ENCODE data around the gene NHLH1.

Gene NHLH1

DNA sequence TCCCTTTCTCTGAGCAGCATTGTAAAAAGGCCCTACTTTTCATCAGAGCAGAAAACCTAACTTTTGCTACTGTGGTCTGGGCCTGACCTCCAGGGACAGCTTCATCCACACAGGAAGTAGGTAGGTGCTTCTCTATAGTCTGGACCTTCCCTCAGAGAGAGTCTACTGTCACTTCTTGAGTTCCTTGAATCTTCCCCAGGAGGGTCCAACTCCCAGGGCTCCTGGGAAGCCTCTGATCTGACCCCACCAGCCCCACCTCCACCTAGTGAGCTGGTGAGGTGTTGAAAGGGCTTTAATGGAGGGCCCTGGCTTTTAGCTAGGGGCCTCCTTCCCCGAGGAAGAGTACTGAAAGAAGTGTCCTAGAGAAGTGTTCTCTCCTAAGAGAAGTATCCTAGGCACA, 30.8 kb downstream of the NHLH1 start:
- DNase-seq: no peak
- H3K23ac ChIP-seq (ENCODE audit: low read length): no peak overlapping the region
- H4K8ac ChIP-seq (ENCODE audit: low read depth, low read length): no peak overlapping the region
- no CpG with 5 or more reads among the region's 1 CpG for WGBS (ENCODE audit: extremely low coverage, insufficient coverage, insufficient read length)
- H2BK5ac ChIP-seq (ENCODE audit: low read depth, low read length, poor library complexity): no peak overlapping the region
- H3K27ac ChIP-seq (ENCODE audit: low read depth, low read length): no peak overlapping the region
- peaks cover 13% of the 10 kb centered on the region for H3K79me1 ChIP-seq (ENCODE audit: low read length)
- no peaks in the 10 kb centered on the region for H3K9me3 ChIP-seq (ENCODE audit: insufficient read depth, low read depth, low read length)
- H3K4me3 ChIP-seq (ENCODE audit: low read depth, low read length): no peak overlapping the region
- H3K4ac ChIP-seq (ENCODE audit: low read depth, low read length): no peak overlapping the region
- no peak overlapping the region for H2BK120ac ChIP-seq (ENCODE audit: insufficient read depth, low read length, poor library complexity)
- H3K36me3 ChIP-seq (ENCODE audit: control insufficient read depth in 1 of 2, insufficient read depth in 2 of 2, low read length in 2 of 2): no peaks in the 10 kb centered on the region
- H3K4me1 ChIP-seq (ENCODE audit: control insufficient read depth in 1 of 2, insufficient read depth in 2 of 2, low read length in 2 of 2): peaks cover 10 to 20% of the 10 kb centered on the region in 2 experiments
- H2AK5ac ChIP-seq (ENCODE audit: low read length): no peak overlapping the region
- H3K9ac ChIP-seq (ENCODE audit: low read length): no peak overlapping the region
- no peak overlapping the region for H4K91ac ChIP-seq (ENCODE audit: low read depth, low read length)
- no peak overlapping the region for H3K14ac ChIP-seq (ENCODE audit: low read length)
- H3K18ac ChIP-seq (ENCODE audit: low read length): no peak overlapping the region
- H3K27me3 ChIP-seq (ENCODE audit: insufficient read depth, low read length): no peaks in the 10 kb centered on the region
- no peak overlapping the region for H3K4me2 ChIP-seq (ENCODE audit: low read length)
- peaks cover 8% of the 10 kb centered on the region for H3K79me2 ChIP-seq (ENCODE audit: control insufficient read depth, insufficient read depth, low read length, poor library complexity)
- no peak overlapping the region for H2AFZ ChIP-seq (ENCODE audit: insufficient read depth, low read length, poor library complexity)
- no peak overlapping the region for H4K12ac ChIP-seq (ENCODE audit: low read depth, low read length)
- no peak overlapping the region for H2BK12ac ChIP-seq (ENCODE audit: low read length)

DNA sequence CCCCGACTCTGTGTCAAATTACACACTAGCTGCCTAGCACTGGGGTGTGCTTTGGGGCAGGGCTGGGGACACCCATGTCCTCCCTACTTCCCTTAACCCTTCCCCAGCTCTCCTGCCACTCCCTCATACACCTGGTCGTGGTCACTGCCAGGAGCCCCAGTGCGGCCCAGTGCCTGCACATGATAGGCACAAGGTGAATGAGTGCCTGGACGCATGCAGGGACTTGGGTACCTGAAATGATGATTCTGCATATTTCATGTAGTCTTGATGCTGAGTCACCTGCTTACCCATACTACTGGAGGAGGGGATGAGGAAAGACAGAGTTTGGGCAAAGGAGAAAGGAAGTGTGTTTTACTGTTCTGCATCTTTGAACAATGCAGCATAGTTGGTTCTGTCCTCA, 32.0 kb downstream of the NHLH1 start:
- Histone ChIP-seq H3K27ac (ENCODE audit: low read depth, low read length) (no peak overlapping the region), H3K4me3 (ENCODE audit: low read depth, low read length) (no peak overlapping the region), H4K8ac (ENCODE audit: low read depth, low read length) (no peak overlapping the region)

DNA sequence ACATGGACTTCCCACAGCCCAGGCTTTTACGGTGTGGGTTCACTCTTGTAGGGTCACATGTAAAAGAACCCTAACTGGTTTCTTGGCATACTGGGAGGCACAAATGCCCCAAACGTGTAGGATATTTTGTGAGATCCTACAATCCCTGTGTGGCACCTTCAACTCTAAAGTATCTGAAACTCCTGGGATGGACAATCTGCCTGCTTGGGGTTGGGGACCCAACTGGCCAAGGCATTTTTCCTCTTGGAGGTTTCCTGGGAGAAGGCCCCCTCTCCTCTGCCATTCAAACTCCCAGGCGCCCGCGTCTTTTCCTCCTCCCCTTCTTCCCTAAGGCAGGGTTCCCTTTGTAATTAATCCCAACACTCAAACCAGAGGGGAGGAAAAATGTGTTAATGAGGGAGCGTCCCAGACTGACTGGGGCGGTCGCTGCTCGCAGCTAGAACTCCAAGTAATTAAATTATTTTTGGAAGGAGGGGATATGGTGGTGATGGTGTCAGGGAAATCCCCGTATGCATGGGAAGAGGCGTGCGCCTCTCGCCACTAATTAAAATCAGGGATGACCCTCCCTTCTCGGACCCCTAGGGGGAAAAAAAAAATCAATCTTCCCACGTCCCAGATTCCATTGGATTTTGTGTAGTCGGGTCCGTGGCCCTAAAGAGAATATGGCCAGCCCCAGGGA, 32.8 kb downstream of the NHLH1 start:
- no peaks in the 10 kb centered on the region for H3K9me3 ChIP-seq (ENCODE audit: insufficient read depth, low read depth, low read length)
- H3K79me1 ChIP-seq (ENCODE audit: low read length): peaks cover 13% of the 10 kb centered on the region
- H3K4ac ChIP-seq (ENCODE audit: low read depth, low read length): peak overlapping the region; percentile 71
- no peak for DNase-seq
- peak overlapping the region; percentile 67 for H3K9ac ChIP-seq (ENCODE audit: low read length)
- peak overlapping the region; percentile 76 for H2BK5ac ChIP-seq (ENCODE audit: low read depth, low read length, poor library complexity)
- no peak overlapping the region for H3K27ac ChIP-seq (ENCODE audit: low read depth, low read length)
- peak overlapping the region; percentile 96 for H4K91ac ChIP-seq (ENCODE audit: low read depth, low read length)
- peak overlapping the region; percentile 95 for H2AFZ ChIP-seq (ENCODE audit: insufficient read depth, low read length, poor library complexity)
- H3K4me2 ChIP-seq (ENCODE audit: low read length): peak overlapping the region; percentile 79
- no peaks in the 10 kb centered on the region for H3K27me3 ChIP-seq (ENCODE audit: insufficient read depth, low read length)
- H3K23ac ChIP-seq (ENCODE audit: low read length): no peak overlapping the region
- peaks cover 12 to 32% of the 10 kb centered on the region in 2 experiments for H3K4me1 ChIP-seq (ENCODE audit: control insufficient read depth in 1 of 2, insufficient read depth in 2 of 2, low read length in 2 of 2)
- H3K79me2 ChIP-seq (ENCODE audit: control insufficient read depth, insufficient read depth, low read length, poor library complexity): peaks cover 8% of the 10 kb centered on the region
- peak overlapping the region; percentile 53 for H2BK12ac ChIP-seq (ENCODE audit: low read length)
- peak overlapping the region; percentile 66 for H3K4me3 ChIP-seq (ENCODE audit: low read depth, low read length)
- peak overlapping the region; percentile 96 for H4K8ac ChIP-seq (ENCODE audit: low read depth, low read length)
- WGBS (ENCODE audit: extremely low coverage, insufficient coverage, insufficient read length): no CpG with 5 or more reads among the region's 17 CpGs
- no peaks in the 10 kb centered on the region for H3K36me3 ChIP-seq (ENCODE audit: control insufficient read depth in 1 of 2, insufficient read depth in 2 of 2, low read length in 2 of 2)
- peak overlapping the region; percentile 95 for H3K18ac ChIP-seq (ENCODE audit: low read length)
- peak overlapping the region; percentile 94 for H2BK120ac ChIP-seq (ENCODE audit: insufficient read depth, low read length, poor library complexity)
- H3K14ac ChIP-seq (ENCODE audit: low read length): peak overlapping the region; percentile 98
- peak overlapping the region; percentile 96 for H4K12ac ChIP-seq (ENCODE audit: low read depth, low read length)
- H2AK5ac ChIP-seq (ENCODE audit: low read length): no peak overlapping the region

More for the DNA sequence above, 32.0 kb downstream of the NHLH1 start:
- no peak overlapping the region for H3K23ac ChIP-seq (ENCODE audit: low read length)
- no peak overlapping the region for H2BK12ac ChIP-seq (ENCODE audit: low read length)
- H3K79me1 ChIP-seq (ENCODE audit: low read length): peaks cover 13% of the 10 kb centered on the region
- no peak overlapping the region for H2BK5ac ChIP-seq (ENCODE audit: low read depth, low read length, poor library complexity)
- no peak overlapping the region for H2BK120ac ChIP-seq (ENCODE audit: insufficient read depth, low read length, poor library complexity)
- H3K18ac ChIP-seq (ENCODE audit: low read length): no peak overlapping the region
- no peaks in the 10 kb centered on the region for H3K27me3 ChIP-seq (ENCODE audit: insufficient read depth, low read length)
- H3K79me2 ChIP-seq (ENCODE audit: control insufficient read depth, insufficient read depth, low read length, poor library complexity): peaks cover 8% of the 10 kb centered on the region
- H3K9ac ChIP-seq (ENCODE audit: low read length): no peak overlapping the region
- H3K4ac ChIP-seq (ENCODE audit: low read depth, low read length): no peak overlapping the region
- H4K91ac ChIP-seq (ENCODE audit: low read depth, low read length): no peak overlapping the region
- no peak overlapping the region for H3K4me2 ChIP-seq (ENCODE audit: low read length)
- no peak for DNase-seq
- H3K9me3 ChIP-seq (ENCODE audit: insufficient read depth, low read depth, low read length): no peaks in the 10 kb centered on the region
- H3K36me3 ChIP-seq (ENCODE audit: control insufficient read depth in 1 of 2, insufficient read depth in 2 of 2, low read length in 2 of 2): no peaks in the 10 kb centered on the region
- no peak overlapping the region for H4K12ac ChIP-seq (ENCODE audit: low read depth, low read length)
- peaks cover 12 to 30% of the 10 kb centered on the region in 2 experiments for H3K4me1 ChIP-seq (ENCODE audit: control insufficient read depth in 1 of 2, insufficient read depth in 2 of 2, low read length in 2 of 2)
- H2AFZ ChIP-seq (ENCODE audit: insufficient read depth, low read length, poor library complexity): no peak overlapping the region
- no CpG with 5 or more reads among the region's 4 CpGs for WGBS (ENCODE audit: extremely low coverage, insufficient coverage, insufficient read length)
- no peak overlapping the region for H2AK5ac ChIP-seq (ENCODE audit: low read length)
- no peak overlapping the region for H3K14ac ChIP-seq (ENCODE audit: low read length)

DNA sequence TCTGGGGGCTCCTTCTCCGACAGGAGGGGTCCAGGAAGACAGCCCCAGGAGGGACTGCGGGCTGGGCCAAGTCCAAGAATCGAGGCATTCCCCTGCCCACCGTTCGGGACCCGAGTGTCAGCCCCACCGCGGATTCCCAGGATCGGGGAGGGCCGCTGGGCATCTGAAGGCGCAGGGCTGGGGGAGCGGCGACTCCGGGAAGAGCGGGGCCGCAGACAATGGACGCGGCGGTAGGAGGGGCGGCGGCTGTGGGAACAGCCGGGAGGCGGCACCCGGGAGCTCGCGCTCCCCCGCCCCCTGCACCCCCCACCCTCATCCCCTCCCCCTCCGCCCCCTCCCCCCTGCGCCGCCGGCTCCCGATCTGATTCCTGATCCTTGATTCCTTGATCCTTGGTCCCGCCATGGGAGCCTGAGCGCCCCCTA, 33.4 kb downstream of the NHLH1 start, which contains the start of gene VANGL2:
Gene VANGL2 (plus strand): TSS at position 342 of the 423 bp plus-strand sequence. CDS start 15,274 bp downstream, outside the sequence.
- Histone ChIP-seq H3K4ac (ENCODE audit: low read depth, low read length) (peak within 1 kb of the TSS; percentile 93), H3K27ac (ENCODE audit: low read depth, low read length) (peak within 1 kb of the TSS; percentile 34), H3K4me1 (ENCODE audit: control insufficient read depth in 1 of 2, insufficient read depth in 2 of 2, low read length in 2 of 2) (peaks cover 12 to 32% of the 10 kb centered on the region in 2 experiments), H3K9me3 (ENCODE audit: insufficient read depth, low read depth, low read length) (no peaks in the 10 kb centered on the region), H3K27me3 (ENCODE audit: insufficient read depth, low read length) (no peaks in the 10 kb centered on the region), H2BK12ac (ENCODE audit: low read length) (peak within 1 kb of the TSS; percentile 53), H3K79me1 (ENCODE audit: low read length) (peaks cover 13% of the 10 kb centered on the region), H4K91ac (ENCODE audit: low read depth, low read length) (peak within 1 kb of the TSS; percentile 96), H3K4me2 (ENCODE audit: low read length) (peak within 1 kb of the TSS; percentile 95), H2AFZ (ENCODE audit: insufficient read depth, low read length, poor library complexity) (peak within 1 kb of the TSS; percentile 95), H2BK5ac (ENCODE audit: low read depth, low read length, poor library complexity) (peak within 1 kb of the TSS; percentile 77), H4K12ac (ENCODE audit: low read depth, low read length) (peak within 1 kb of the TSS; percentile 96), H3K36me3 (ENCODE audit: control insufficient read depth in 1 of 2, insufficient read depth in 2 of 2, low read length in 2 of 2) (no peaks in the 10 kb centered on the region), H3K23ac (ENCODE audit: low read length) (no peak within 1 kb of the TSS), H2AK5ac (ENCODE audit: low read length) (peak within 1 kb of the TSS; percentile 11), H3K9ac (ENCODE audit: low read length) (peak within 1 kb of the TSS; percentile 74), H2BK120ac (ENCODE audit: insufficient read depth, low read length, poor library complexity) (peak within 1 kb of the TSS; percentile 94), H3K18ac (ENCODE audit: low read length) (peak within 1 kb of the TSS; percentile 95), H4K8ac (ENCODE audit: low read depth, low read length) (peak within 1 kb of the TSS; percentile 96), H3K14ac (ENCODE audit: low read length) (peak within 1 kb of the TSS; percentile 98), H3K4me3 (ENCODE audit: low read depth, low read length) (peak within 1 kb of the TSS; percentile 87), H3K79me2 (ENCODE audit: control insufficient read depth, insufficient read depth, low read length, poor library complexity) (peaks cover 8% of the 10 kb centered on the region)
- WGBS (ENCODE audit: extremely low coverage, insufficient coverage, insufficient read length): no CpG with 5 or more reads among the region's 34 CpGs
- DNase-seq: peak in 1 of 2 donors; percentile 66
